CD4-positive, CD25-positive, alpha-beta regulatory T cell (primary cell): ENCODE results near the gene RAB40C. TPM values are rescaled to one million over a fixed set of nuclear protein-coding genes. Genes with fewer than 3 reads are reported as not detected.
A peak's percentile ranks its signal among the peaks of the same experiment; 100 is the strongest.
"Not testable (repeated sequence)": the region's sequence is repeated elsewhere in the genome, so short reads cannot be mapped to it uniquely, and the experiment has no call there.

Experiments
- ATAC-seq, 2 donors: fragments of 150-1000 bp; cut with Tn5 transposase; one replicate each; pipeline ENCODE4 v1.10.0; 2021; ENCODE audit warnings: low read depth in 2 of 2, moderate number of reproducible peaks in 2 of 2, moderate library complexity in 1 of 2
- DNase-seq, 3 donors: peaks; one replicate each; pipeline versions ENCODE4 v3.0.0 to v3.0.0-alpha.2; 2012 to 2022; ENCODE audit warnings: mixed read lengths in 1 of 3
- H3K27ac ChIP-seq: one replicate; pipeline ENCODE4 v1.7.0; 2013; ENCODE audit warnings: mild to moderate bottlenecking, low read length; ENCODE audit not compliant: insufficient read depth, poor library complexity, severe bottlenecking
- H3K27me3 ChIP-seq: one replicate; pipeline ENCODE4 v1.7.0; 2013; ENCODE audit warnings: low read length; ENCODE audit not compliant: control insufficient read depth, insufficient read depth
- H3K36me3 ChIP-seq: one replicate; pipeline ENCODE4 v1.7.0; 2013; ENCODE audit warnings: mild to moderate bottlenecking, low read length, moderate library complexity; ENCODE audit not compliant: control insufficient read depth, insufficient read depth
- H3K4me1 ChIP-seq: 2 replicates; pipeline ENCODE4 v1.7.0; 2013; ENCODE audit warnings: mild to moderate bottlenecking, low read length; ENCODE audit not compliant: insufficient read depth, control insufficient read depth, poor library complexity, severe bottlenecking
- H3K4me3 ChIP-seq: one replicate; pipeline ENCODE4 v1.7.0; 2013; ENCODE audit warnings: low read depth, mild to moderate bottlenecking, low read length, moderate library complexity
- H3K9me3 ChIP-seq, 2 experiments: 1 replicate in 1 of 2; 2 replicates in 1 of 2; pipeline ENCODE4 v1.7.0; 2013; ENCODE audit warnings: low read length in 2 of 2, mild to moderate bottlenecking in 1 of 2, moderate library complexity in 1 of 2; ENCODE audit not compliant: control insufficient read depth in 2 of 2
- H3K27ac Mint-ChIP-seq, 3 donors: one replicate each; pipeline ENCODE4 v1.8.0; 2020 to 2022; ENCODE audit warnings: mild to moderate bottlenecking in 3 of 3, mixed read lengths in 3 of 3, moderate library complexity in 2 of 3
- H3K27me3 Mint-ChIP-seq: one replicate; pipeline ENCODE4 v1.8.0; 2022; ENCODE audit warnings: mild to moderate bottlenecking, mixed read lengths
- H3K36me3 Mint-ChIP-seq: one replicate; pipeline ENCODE4 v1.8.0; 2020; ENCODE audit warnings: mixed read lengths
- H3K4me1 Mint-ChIP-seq, 4 donors: one replicate each; pipeline ENCODE4 v1.8.0; 2020 to 2022; ENCODE audit warnings: mixed read lengths in 4 of 4, mild to moderate bottlenecking in 1 of 4
- H3K4me3 Mint-ChIP-seq, 4 donors: one replicate each; pipeline ENCODE4 v1.8.0; 2020 to 2022; ENCODE audit warnings: mild to moderate bottlenecking in 4 of 4, mixed read lengths in 4 of 4, moderate library complexity in 3 of 4
- H3K9me3 Mint-ChIP-seq, 7 donors: one replicate each; pipeline ENCODE4 v1.8.0; 2020 to 2022; ENCODE audit warnings: mixed read lengths in 7 of 7, mild to moderate bottlenecking in 3 of 7, moderate library complexity in 2 of 7
- polyA plus RNA-seq, 4 donors: library from polyadenylated mRNA; unstranded; fragments of 300-500 nt; fragmentation: Illumina TruSeq; gene quantifications; one replicate each; pipeline ENCODE4 v1.2.3, GENCODE V29; 2021
- total RNA-seq: library from RNA; stranded (reverse); gene quantifications from one replicate; pipeline ENCODE4 v1.2.3, GENCODE V29; 2022

The RAB40C gene
- total and polyA plus RNA-seq, 5 donors from 2014 or later = 6.8 to 12.1 (median 8.6) TPM

DNA sequence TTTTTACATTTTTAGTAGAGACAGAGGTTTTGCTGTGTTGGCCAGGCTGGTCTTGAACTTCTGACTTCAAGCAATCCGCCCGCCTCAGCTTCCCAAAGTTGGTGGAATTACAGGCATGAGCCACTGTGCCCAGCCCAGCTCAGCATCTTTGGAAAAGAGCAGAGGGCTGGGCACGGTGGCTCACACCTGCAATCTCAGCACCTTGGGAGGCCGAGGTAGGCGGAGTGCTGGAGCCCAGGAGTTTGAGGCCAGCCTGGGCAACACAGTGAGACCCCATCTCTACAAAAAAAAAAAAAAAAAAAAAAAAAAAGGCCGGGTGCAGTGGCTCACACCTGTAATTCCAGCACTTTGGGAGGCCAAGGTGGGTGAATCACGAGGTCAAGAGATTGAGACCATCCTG, 7.8 kb downstream of the RAB40C start:
- H3K27me3 ChIP-seq, H3K27ac ChIP-seq, H3K27me3 Mint-ChIP-seq, H3K27ac Mint-ChIP-seq, H3K4me3 Mint-ChIP-seq, ATAC-seq, H3K9me3 Mint-ChIP-seq, H3K4me3 ChIP-seq, H3K4me1 ChIP-seq, H3K36me3 ChIP-seq, DNase-seq, H3K9me3 ChIP-seq: not testable (repeated sequence)
- peaks cover 0 to 31% (median 8%) of the 10 kb centered on the region in 4 donors for H3K4me1 Mint-ChIP-seq
- peaks cover 12% of the 10 kb centered on the region for H3K36me3 Mint-ChIP-seq

DNA sequence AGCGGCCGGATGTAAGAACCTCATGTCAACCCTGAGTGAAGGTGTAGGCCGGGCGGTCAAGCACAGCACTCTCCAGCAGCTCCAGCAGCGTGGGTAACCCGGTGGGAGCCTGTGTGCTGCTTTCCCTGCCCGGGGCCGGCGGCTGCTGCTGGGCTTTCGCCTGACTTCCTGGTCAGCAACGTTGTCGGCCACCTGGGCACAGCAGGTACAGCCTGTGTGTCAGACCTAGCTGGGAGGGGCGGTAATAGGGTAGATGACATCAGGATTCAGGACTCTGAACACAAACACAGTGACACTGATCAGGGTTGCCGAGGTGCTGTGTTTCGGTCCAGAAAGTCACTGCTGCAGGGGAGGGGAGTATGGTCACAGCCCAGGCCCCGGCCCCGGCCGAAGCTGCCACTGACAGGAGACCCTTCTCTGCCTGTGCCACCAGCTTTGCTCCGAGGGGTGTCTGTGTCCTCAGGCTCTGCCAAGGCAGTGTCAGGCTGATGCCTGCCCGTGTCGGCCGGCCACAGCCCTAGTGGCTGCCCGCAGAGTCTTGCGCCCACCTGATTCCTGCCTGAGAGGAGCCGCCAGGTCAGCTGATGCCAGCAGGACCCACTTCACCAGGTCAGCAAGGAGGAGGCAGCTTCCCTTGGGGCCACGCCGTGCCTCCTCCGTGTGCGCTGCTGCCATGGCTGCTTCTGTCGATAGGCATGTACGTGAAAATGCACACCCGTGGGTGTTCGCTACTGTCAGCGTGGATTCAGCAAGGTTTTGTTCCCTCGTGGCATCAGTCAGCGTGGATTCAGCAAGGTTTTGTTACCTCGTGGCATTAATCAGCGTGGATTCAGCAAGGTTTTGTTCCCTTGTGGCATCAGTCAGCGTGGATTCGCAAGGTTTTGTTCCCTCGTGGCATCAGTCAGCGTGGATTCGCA, 9.2 kb downstream of the RAB40C start:
- ATAC-seq (no peak), DNase-seq (no peak)
- no peaks in the 10 kb centered on the region for H3K9me3 ChIP-seq
- H3K27me3 ChIP-seq = no peaks in the 10 kb centered on the region
- peaks cover 17% of the 10 kb centered on the region for H3K36me3 Mint-ChIP-seq
- H3K4me3 ChIP-seq = no peak overlapping the region
- H3K36me3 ChIP-seq = no peaks in the 10 kb centered on the region
- H3K27ac Mint-ChIP-seq = no peak overlapping the region
- peaks cover 0 to 25% (median 8%) of the 10 kb centered on the region in 4 donors for H3K4me1 Mint-ChIP-seq
- peaks cover 0 to 2% (median 0%) of the 10 kb centered on the region in 7 donors for H3K9me3 Mint-ChIP-seq
- H3K4me3 Mint-ChIP-seq = no peak overlapping the region
- H3K27me3 Mint-ChIP-seq = no peaks in the 10 kb centered on the region
- no peak overlapping the region for H3K27ac ChIP-seq
- H3K4me1 ChIP-seq = no peaks in the 10 kb centered on the region

DNA sequence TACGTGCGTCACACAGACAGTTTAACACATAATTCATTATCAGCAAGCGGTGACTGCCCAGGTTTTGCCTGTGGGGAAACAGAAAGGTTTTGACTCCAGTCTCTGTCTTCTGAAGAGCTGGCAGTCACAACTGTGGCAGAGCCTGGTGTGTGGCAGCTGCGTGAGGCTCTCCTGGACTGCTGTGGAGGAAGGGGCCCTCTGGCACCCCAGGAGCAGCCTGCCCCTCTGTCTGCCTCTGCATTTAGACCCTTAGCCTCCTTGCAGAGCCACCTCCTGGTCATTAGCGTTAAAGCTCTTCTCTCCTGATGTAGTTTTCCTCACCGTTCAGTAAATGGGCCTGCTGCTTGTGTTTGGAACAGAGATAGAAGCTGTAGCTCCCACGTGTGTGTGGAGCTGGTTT, 10.9 kb downstream of the RAB40C start:
- Mint-ChIP-seq H3K27ac (peak overlapping the region in 1 of 3 donors; percentile 62), H3K27me3 (no peaks in the 10 kb centered on the region)
- ATAC-seq = no peak

GRCh38 chr16:603933-604332, 14.1 kb downstream of the RAB40C start:
- Histone ChIP-seq H3K27ac (no peak overlapping the region), H3K9me3 (no peaks in the 10 kb centered on the region), H3K4me1 (no peaks in the 10 kb centered on the region), H3K4me3 (no peak overlapping the region), H3K27me3 (no peaks in the 10 kb centered on the region), H3K36me3 (no peaks in the 10 kb centered on the region)
- Mint-ChIP-seq H3K27ac (no peak overlapping the region), H3K4me3 (no peak overlapping the region), H3K4me1 (peaks cover 0 to 11% (median 5%) of the 10 kb centered on the region in 4 donors), H3K27me3 (no peaks in the 10 kb centered on the region), H3K9me3 (peaks cover 0 to 5% (median 0%) of the 10 kb centered on the region in 7 donors), H3K36me3 (peaks cover 8% of the 10 kb centered on the region)
- ATAC-seq (no peak), DNase-seq (no peak)

More for the DNA sequence above, 10.9 kb downstream of the RAB40C start:
- no peak overlapping the region for H3K4me3 ChIP-seq
- H3K4me1 ChIP-seq = no peaks in the 10 kb centered on the region
- peak in 1 of 3 donors; percentile 25 for DNase-seq
- H3K27me3 ChIP-seq = no peaks in the 10 kb centered on the region
- H3K9me3 ChIP-seq = no peaks in the 10 kb centered on the region
- no peak overlapping the region for H3K27ac ChIP-seq
- H3K36me3 ChIP-seq = no peaks in the 10 kb centered on the region
- H3K4me1 Mint-ChIP-seq = peaks cover 0 to 15% (median 7%) of the 10 kb centered on the region in 4 donors
- peaks cover 0 to 5% (median 0%) of the 10 kb centered on the region in 7 donors for H3K9me3 Mint-ChIP-seq
- H3K4me3 Mint-ChIP-seq = no peak overlapping the region
- peaks cover 15% of the 10 kb centered on the region for H3K36me3 Mint-ChIP-seq

DNA sequence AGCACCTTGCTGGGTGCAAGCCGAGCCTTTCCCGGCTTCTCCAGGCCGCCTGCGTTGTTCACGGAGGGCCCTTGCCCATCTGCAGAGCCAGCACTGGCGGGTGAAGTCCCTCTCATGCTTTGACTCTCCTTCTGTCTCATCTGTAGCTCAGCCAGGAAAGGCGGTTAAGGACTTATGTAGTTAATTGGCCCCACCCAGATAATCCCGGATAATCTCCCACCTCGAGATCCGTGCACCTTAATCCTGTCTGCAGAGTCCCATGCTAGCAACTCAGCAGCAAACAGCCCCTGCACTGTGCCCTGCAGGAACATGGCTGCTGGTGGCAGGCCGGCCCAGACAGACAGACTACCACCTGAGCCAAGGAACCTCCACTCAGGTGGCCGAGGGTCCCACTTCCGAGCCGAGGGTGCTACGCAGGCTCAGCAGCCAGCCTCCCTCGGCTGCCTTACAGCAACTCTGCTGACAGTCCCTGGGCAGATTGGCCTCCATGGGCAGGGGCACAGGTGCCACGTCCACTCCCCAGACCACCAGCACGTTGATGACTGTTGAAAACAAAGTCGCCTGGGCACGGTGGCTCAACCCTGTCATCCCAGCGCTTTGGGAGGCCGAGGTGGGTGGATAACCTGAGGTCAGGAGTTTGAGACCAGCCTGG, 16.9 kb downstream of the RAB40C start:
- H3K27me3 ChIP-seq = no peaks in the 10 kb centered on the region
- H3K27me3 Mint-ChIP-seq = no peaks in the 10 kb centered on the region
- H3K4me1 ChIP-seq = no peaks in the 10 kb centered on the region
- no peaks in the 10 kb centered on the region for H3K9me3 ChIP-seq
- no peak overlapping the region for H3K27ac Mint-ChIP-seq
- ATAC-seq = no peak
- H3K9me3 Mint-ChIP-seq = peaks cover 0 to 5% (median 0%) of the 10 kb centered on the region in 7 donors
- no peak overlapping the region for H3K4me3 Mint-ChIP-seq
- no peak overlapping the region for H3K27ac ChIP-seq
- no peak for DNase-seq
- H3K36me3 Mint-ChIP-seq = peaks cover 8% of the 10 kb centered on the region
- no peaks in the 10 kb centered on the region for H3K36me3 ChIP-seq
- no peak overlapping the region for H3K4me3 ChIP-seq
- H3K4me1 Mint-ChIP-seq = peaks cover 3 to 18% (median 10%) of the 10 kb centered on the region in 4 donors

DNA sequence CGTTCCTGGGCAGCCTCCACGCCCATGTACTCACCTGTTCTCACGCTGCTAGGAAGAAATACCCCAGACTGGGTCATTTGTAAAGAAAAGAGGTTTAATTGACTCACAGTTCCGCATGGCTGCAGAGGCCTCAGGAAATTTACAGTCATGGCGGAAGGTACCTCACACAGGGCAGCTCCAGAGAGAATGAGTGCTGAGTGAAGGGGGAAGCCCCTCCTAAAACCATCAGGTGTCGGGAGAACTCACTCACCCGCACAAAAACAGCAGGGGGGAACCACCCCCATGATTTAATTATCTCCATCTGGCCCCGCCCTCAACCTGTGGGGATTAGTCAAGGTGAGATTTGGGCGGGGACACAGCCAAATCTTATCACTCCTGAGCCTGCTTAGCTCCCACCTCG, 18.2 kb downstream of the RAB40C start:
- Mint-ChIP-seq H3K36me3 (peaks cover 8% of the 10 kb centered on the region), H3K4me3 (no peak overlapping the region), H3K27me3 (no peaks in the 10 kb centered on the region), H3K9me3 (peaks cover 0 to 5% (median 0%) of the 10 kb centered on the region in 7 donors), H3K27ac (no peak overlapping the region), H3K4me1 (peaks cover 3 to 18% (median 10%) of the 10 kb centered on the region in 4 donors)
- DNase-seq (peak in 1 of 3 donors; percentile 18), ATAC-seq (no peak)
- Histone ChIP-seq H3K36me3 (no peaks in the 10 kb centered on the region), H3K27me3 (no peaks in the 10 kb centered on the region), H3K27ac (no peak overlapping the region), H3K4me1 (no peaks in the 10 kb centered on the region), H3K4me3 (no peak overlapping the region), H3K9me3 (no peaks in the 10 kb centered on the region)

- ATAC-seq (no peak), DNase-seq (no peak)
- H3K4me3 Mint-ChIP-seq = no peak overlapping the region
- H3K4me1 Mint-ChIP-seq = peaks cover 3 to 13% (median 8%) of the 10 kb centered on the region in 4 donors
- no peaks in the 10 kb centered on the region for H3K9me3 ChIP-seq
- peak overlapping the region in 2 of 3 donors; percentile 15 to 17 for H3K27ac Mint-ChIP-seq
- no peak overlapping the region for H3K4me3 ChIP-seq
- H3K27me3 Mint-ChIP-seq = no peaks in the 10 kb centered on the region
- no peak overlapping the region for H3K27ac ChIP-seq
- H3K36me3 Mint-ChIP-seq = peaks cover 6% of the 10 kb centered on the region
- H3K9me3 Mint-ChIP-seq = peaks cover 0 to 5% (median 0%) of the 10 kb centered on the region in 7 donors
- H3K36me3 ChIP-seq = no peaks in the 10 kb centered on the region
- H3K27me3 ChIP-seq = no peaks in the 10 kb centered on the region
- H3K4me1 ChIP-seq = no peaks in the 10 kb centered on the region
Measured at GRCh38 chr16:609316-609715, 19.4 kb downstream of the RAB40C start.
